ENCODE results near the gene HOGA1. TPM values are rescaled to one million over a fixed set of nuclear protein-coding genes. Genes with fewer than 3 reads are reported as not detected.

Gene HOGA1
- polyA plus RNA-seq, 1 of the 3 experiments (the other 2 are of a cell fraction): 2.9 TPM

GRCh38 chr10:97647556-97647955 is 63.4 kb downstream of the HOGA1 start:
- H4K20me1 ChIP-seq (ENCODE audit: insufficient read depth): peaks cover 6% of the 10 kb centered on the region; the same call in 1 of the 2 replicates
- peak overlapping the region; percentile 66; the same call in 1 of the 2 replicates for H3K4me2 ChIP-seq
- no peaks in the 10 kb centered on the region for H3K9me2 ChIP-seq
- H2AFZ ChIP-seq (ENCODE audit: low read depth): no peak overlapping the region
- no peaks in the 10 kb centered on the region for H3K9me3 ChIP-seq
- peaks cover 4 to 22% of the 10 kb centered on the region in 2 experiments; a peak in 3 of 4 replicates for H3K4me1 ChIP-seq (ENCODE audit: control insufficient read depth in 1 of 2, insufficient read depth in 2 of 2, low read depth in 1 of 2, low read length in 1 of 2)
- no peaks in the 10 kb centered on the region for H3K27me3 ChIP-seq (ENCODE audit: insufficient read depth)
- peak overlapping the region in 1 of 2 experiments; percentile 95; a peak in 2 of 4 replicates for H3K27ac ChIP-seq (ENCODE audit: low read depth in 2 of 2, low read length in 1 of 2)
- H3F3A ChIP-seq (replicated peaks; ENCODE audit: insufficient read depth): peaks cover 38% of the 10 kb centered on the region
- no peak overlapping the region for H3K9ac ChIP-seq
- H3K79me2 ChIP-seq (ENCODE audit: insufficient read depth): peaks cover 77% of the 10 kb centered on the region
- CTCF ChIA-PET: interaction anchor here (0.9 to 1.4 kb wide), 3 partner anchors 10 to 84 kb away, joined by 3 to 5 read pairs (median 3); no protein-coding TSS in a partner anchor
- no peak overlapping the region for H3K4me3 ChIP-seq (ENCODE audit: low read depth in 2 of 2, low read length in 1 of 2)
- POLR2A ChIA-PET: no interaction called here
- H3K36me3 ChIP-seq (replicated peaks in 1 of 2; ENCODE audit: control insufficient read depth in 1 of 2, insufficient read depth in 2 of 2, low read length in 1 of 2): peaks cover 28 to 41% of the 10 kb centered on the region in 2 experiments
- 53% methylated on average over 1 of the region's 1 CpG for WGBS (ENCODE audit: low lambda C conversion rate)
- TF ChIP-seq CHD2 (IDR thresholded peaks at IDR 0.05; ENCODE audit: low read length, partially characterized antibody) (no peak), FOXJ3 (CRISPR knock-in tag; IDR thresholded peaks at IDR 0.05) (no peak), NFIC (IDR thresholded peaks at IDR 0.05; ENCODE audit: borderline replicate concordance) (no peak), NRF1 (IDR thresholded peaks at IDR 0.05; ENCODE audit: low read depth, low read length) (no peak), USF1 (IDR thresholded peaks at IDR 0.05; ENCODE audit: borderline replicate concordance, low read depth) (no peak)
- DNase-seq: no peak

- 61% methylated on average over 5 of the region's 5 CpGs for WGBS (ENCODE audit: low lambda C conversion rate)
- peaks cover 38% of the 10 kb centered on the region for H3F3A ChIP-seq (replicated peaks; ENCODE audit: insufficient read depth)
- ChIA-PET POLR2A (no interaction called here), CTCF (interaction anchor here (1.1 kb wide), 1 partner anchor 91 kb away, joined by 3 read pairs; no protein-coding TSS in a partner anchor)
- no peaks in the 10 kb centered on the region; the same call in 1 of the 2 replicates for H4K20me1 ChIP-seq (ENCODE audit: insufficient read depth)
- no peak overlapping the region for H3K4me3 ChIP-seq (ENCODE audit: low read depth in 2 of 2, low read length in 1 of 2)
- H3K27me3 ChIP-seq (ENCODE audit: insufficient read depth): no peaks in the 10 kb centered on the region
- no peak overlapping the region for H2AFZ ChIP-seq (ENCODE audit: low read depth)
- H3K27ac ChIP-seq (ENCODE audit: low read depth in 2 of 2, low read length in 1 of 2): peak overlapping the region; percentile 81 to 95
- peak overlapping the region; percentile 62; the same call in 1 of the 2 replicates for H3K9ac ChIP-seq
- peak overlapping the region; percentile 66 for H3K4me2 ChIP-seq
- H3K4me1 ChIP-seq (ENCODE audit: control insufficient read depth in 1 of 2, insufficient read depth in 2 of 2, low read depth in 1 of 2, low read length in 1 of 2): peaks cover 4 to 22% of the 10 kb centered on the region in 2 experiments; a peak in 3 of 4 replicates
- DNase-seq: no peak
- H3K36me3 ChIP-seq (replicated peaks in 1 of 2; ENCODE audit: control insufficient read depth in 1 of 2, insufficient read depth in 2 of 2, low read length in 1 of 2): peaks cover 38 to 51% of the 10 kb centered on the region in 2 experiments
- H3K9me2 ChIP-seq: no peaks in the 10 kb centered on the region
- H3K9me3 ChIP-seq: no peaks in the 10 kb centered on the region
- H3K79me2 ChIP-seq (ENCODE audit: insufficient read depth): peaks cover 65% of the 10 kb centered on the region
- TF ChIP-seq EP300 (IDR thresholded peaks at IDR 0.05; ENCODE audit: borderline replicate concordance in 1 of 2, low read depth in 1 of 2, low read length in 1 of 2) (peak in 1 of 2 experiments; percentile 68; a peak in 1 of 4 replicates), RFX5 (IDR thresholded peaks at IDR 0.05; ENCODE audit: low read length) (no peak), USF2 (IDR thresholded peaks at IDR 0.05; ENCODE audit: borderline replicate concordance, low read depth, low read length) (no peak), TEAD4 (IDR thresholded peaks at IDR 0.05; ENCODE audit: borderline replicate concordance, insufficient read depth) (peak; percentile 62; the same call in 1 of the 2 replicates), ZBTB33 (IDR thresholded peaks at IDR 0.05; ENCODE audit: borderline replicate concordance, low read depth) (no peak; the same call in 1 of the 2 replicates), FOSL2 (IDR thresholded peaks at IDR 0.05; ENCODE audit: borderline replicate concordance, low read depth) (peak; percentile 97), SIN3A (IDR thresholded peaks at IDR 0.05; ENCODE audit: borderline replicate concordance, low read depth, low read length) (peak; percentile 71; the same call in 1 of the 2 replicates), NRF1 (IDR thresholded peaks at IDR 0.05; ENCODE audit: low read depth, low read length) (no peak), ELF1 (IDR thresholded peaks at IDR 0.05) (peak; percentile 62; the same call in 1 of the 2 replicates), USF1 (IDR thresholded peaks at IDR 0.05; ENCODE audit: borderline replicate concordance, low read depth) (peak; percentile 64; the same call in 1 of the 2 replicates), CTCF (IDR thresholded peaks at IDR 0.05) (no peak), JUND (IDR thresholded peaks at IDR 0.05) (peak; percentile 95), FOXJ3 (CRISPR knock-in tag; IDR thresholded peaks at IDR 0.05) (no peak), MAX (IDR thresholded peaks at IDR 0.05; ENCODE audit: low read depth) (peak; percentile 57; the same call in 1 of the 2 replicates), TCF12 (IDR thresholded peaks at IDR 0.05) (peak; percentile 89), SMC3 (IDR thresholded peaks at IDR 0.05; ENCODE audit: low read depth, low read length) (no peak)
These were observed 64.6 kb downstream of the HOGA1 start for GRCh38 chr10:97648562-97649404.
